NCI-H526 treated with DMSO at 0.1 percent for 48 hours (cell line): ENCODE measurements around the gene PRKAB2.
"Not testable (repeated sequence)": the region's sequence is repeated elsewhere in the genome, so short reads cannot be mapped to it uniquely, and the experiment has no call there.

Experiments used
- DNase-seq: peaks from one replicate; lab custom pipeline; 2025; lab: John Stamatoyannopoulos, UW

The PRKAB2 gene

GRCh38 chr1:147171399-147172167 lies 687 bp downstream of the PRKAB2 start:
- peak; percentile 56 for DNase-seq

GRCh38 chr1:147169840-147170674 lies 2.2 kb downstream of the PRKAB2 start:
- DNase-seq = no peak

GRCh38 chr1:147169171-147169570 lies 3.1 kb downstream of the PRKAB2 start:
- no peak for DNase-seq

DNA sequence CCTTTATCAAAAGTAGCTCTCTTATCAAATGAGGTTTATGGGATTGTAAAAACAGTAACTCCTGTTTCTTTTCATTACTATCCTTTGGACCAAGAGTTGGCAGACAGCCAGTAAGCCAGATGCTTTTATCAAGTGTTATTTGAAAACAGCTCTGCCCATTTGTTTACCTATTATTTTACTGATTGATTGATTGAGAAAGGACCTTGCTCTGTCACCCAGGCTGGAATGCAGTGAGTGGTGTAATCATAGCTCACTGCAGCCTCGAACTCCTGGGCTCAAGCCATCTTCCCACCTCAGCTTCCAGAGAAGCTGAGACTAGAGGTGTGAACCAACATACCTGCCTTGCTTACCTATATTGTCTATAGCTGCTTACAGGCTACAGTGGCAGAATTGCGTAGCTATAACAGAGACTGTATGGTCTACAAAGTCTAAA lies 3.6 kb downstream of the PRKAB2 start:
- DNase-seq = peak; percentile 41

DNA sequence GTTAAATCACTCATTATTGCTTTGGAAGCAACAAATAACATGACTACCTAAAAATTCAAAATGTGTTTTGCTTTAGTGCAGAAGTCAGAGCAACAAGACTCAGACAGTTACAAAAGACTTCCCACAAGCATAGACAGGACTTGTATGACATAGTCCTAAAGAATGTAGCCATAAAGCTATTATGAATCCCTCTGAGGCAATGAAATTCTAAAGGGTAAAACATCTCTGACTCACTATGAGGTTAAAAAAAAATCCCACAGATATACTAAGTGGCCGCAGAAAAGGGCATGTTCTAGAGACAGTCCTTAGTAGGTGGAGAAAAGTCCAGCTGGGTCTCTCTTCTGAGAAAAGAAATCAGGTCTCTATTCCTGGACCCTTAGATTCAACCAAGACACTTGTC lies 4.9 kb downstream of the PRKAB2 start:
- no peak for DNase-seq

DNA sequence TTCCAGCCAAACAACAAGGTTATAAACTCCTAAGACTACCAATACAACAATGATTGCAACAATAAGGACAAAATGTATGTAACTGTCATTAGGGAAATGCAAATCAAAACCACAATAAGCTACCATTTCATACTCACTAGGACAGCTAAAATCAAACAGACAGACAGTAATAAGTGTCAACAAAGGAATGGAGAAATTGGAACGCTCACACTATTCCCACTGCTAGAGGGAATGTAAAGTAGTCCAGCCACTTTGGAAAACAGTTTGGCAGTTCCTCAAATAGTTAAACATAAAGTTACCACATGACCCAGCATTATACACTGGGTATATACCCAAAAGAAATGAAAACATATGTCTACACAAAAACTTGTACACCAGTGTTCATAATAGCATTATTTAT lies 9.3 kb downstream of the PRKAB2 start:
- no peak for DNase-seq

- no peak for DNase-seq
Measured at GRCh38 chr1:147162093-147162492, 10.2 kb downstream of the PRKAB2 start.

- not testable (repeated sequence) for DNase-seq
Measured at GRCh38 chr1:147157116-147157515, 15.2 kb downstream of the PRKAB2 start.

GRCh38 chr1:147156642-147157041 lies 15.6 kb downstream of the PRKAB2 start:
- no peak for DNase-seq

DNA sequence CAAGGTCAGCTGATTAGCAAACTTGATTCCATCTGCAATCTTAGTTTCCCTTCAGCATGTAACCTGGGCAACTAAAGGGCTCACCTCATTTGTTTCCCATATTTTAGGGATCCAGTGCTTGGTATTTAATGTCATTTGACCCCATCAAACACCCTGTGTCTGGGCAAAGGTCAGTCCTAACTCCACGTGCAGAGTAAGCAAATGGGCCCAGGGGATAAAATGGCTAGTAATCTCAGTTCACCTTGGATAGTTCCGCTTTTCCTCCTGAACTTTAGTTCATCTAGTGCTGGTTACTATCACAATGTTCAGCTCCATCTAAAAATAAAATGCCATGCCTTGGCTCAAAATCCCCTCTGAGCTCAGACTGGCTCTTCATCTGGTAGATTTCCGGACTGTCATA lies 19.5 kb downstream of the PRKAB2 start:
- DNase-seq = no peak

GRCh38 chr1:147151244-147151643 lies 21.0 kb downstream of the PRKAB2 start:
- no peak for DNase-seq

- no peak for DNase-seq
Measured at GRCh38 chr1:147142886-147143285, 29.4 kb downstream of the PRKAB2 start.

- DNase-seq = not testable (repeated sequence)
Measured at GRCh38 chr1:147130721-147131120, 41.5 kb downstream of the PRKAB2 start.

DNA sequence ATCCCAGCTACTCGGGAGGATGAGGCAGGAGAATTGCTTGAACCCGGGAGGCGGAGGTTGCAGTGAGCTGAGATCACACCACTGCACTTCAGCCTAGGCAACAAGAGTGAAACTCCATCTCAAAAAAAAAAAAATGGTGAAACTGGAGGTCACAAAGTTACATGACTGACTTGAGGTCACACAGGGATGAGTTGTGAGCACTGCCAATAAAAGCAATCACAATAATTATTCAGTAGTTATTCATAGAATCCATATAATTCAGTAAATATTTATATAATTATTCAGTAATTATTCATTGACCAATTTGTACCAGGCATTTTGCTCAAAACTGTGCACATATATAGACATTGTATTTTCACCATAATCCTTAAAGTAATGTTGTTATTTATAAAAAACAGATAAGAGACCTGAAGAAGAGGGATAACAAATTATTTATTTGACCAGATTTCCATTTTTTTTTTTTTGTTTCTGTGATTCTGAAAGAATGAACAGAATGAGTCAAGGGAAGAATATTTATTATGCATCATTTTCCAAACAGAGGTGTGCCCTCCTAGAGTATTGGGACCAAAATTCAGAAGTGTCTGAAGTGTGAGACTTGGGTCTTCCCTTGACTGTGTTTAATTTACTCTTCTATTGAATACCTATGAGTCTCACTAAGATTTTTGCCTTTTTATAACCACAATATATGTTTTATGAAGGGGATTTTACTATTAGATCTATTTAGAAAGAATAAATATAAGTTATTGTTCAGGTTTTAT lies 43.0 kb downstream of the PRKAB2 start:
- DNase-seq = no peak

DNA sequence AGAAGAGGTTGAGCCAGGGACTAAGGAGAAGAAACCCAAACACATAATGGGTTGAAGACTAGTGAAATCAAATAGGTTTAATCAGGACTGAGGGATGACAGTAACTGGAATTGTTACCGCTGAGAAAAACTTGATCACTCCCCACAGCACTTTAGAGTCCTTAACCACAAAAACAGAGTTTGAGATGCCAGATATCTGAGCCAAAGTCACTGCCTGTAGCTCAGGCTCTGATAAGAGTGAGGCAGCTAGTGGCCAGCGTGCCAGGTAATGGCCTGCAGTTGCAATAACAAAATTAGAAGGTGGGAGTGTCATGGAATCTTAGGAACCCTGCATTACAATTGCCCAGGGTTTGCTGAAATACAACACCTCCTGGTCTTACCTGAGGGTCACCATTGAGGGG lies 48.0 kb downstream of the PRKAB2 start:
- DNase-seq = no peak

DNA sequence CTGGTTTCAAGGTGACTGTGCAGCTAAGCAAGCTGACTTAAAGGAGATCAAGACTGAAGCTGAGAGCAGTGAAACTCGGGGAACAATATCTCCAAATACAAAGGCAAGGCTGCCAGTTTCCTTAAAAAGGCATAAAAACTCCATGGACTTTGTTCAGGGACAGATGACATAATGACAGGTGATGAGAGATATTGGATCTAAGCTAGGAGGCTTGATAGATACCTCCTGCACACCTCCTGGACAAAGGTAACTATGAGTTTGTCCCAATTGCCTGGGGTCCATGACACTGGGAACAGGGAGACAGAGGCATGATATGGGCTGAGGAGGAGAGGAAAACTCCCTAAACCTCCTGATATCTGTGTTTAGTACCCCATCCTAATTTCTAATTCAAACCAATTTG lies 55.2 kb downstream of the PRKAB2 start:
- no peak for DNase-seq

DNA sequence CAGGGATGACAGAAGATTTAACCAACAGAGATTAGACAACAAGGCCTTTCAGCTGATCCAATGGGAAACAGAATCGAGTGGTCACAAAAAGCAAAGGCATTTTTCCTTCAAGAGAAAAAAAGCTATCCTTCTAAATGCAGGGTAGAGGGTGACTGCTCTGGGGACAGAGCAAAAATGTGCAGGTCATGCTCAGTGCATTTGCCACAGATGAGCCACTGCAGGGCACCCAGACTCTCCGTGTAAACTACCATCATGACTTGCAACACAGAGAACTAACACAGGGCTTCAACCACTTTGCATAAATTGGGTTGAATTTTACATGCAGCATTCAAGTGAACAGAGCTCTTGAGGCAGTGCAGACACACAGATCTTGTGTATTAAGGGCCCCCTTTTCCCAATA lies 56.8 kb downstream of the PRKAB2 start:
- DNase-seq = peak; percentile 26

DNA sequence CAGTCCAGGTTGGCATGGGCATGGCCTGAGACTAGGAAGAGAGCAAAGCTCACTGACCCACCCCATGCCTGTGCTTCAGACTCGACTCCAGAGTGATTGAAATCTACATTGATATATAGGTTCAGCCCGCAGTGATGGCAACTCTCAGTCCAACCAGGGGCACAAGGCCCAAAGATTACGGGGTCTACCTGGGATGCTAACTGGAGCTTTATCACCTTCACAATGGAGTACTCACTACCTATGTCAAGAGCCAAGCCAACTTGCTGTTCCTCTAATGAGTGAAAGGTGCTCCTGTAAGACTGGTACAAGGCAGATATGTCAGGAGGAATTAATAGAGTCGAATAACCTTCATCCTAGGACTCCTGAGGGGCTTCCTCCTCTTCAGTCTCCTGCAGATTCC lies 57.2 kb downstream of the PRKAB2 start:
- not testable (repeated sequence) for DNase-seq

GRCh38 chr1:147114353-147114752 lies 57.9 kb downstream of the PRKAB2 start:
- DNase-seq = not testable (repeated sequence)

DNA sequence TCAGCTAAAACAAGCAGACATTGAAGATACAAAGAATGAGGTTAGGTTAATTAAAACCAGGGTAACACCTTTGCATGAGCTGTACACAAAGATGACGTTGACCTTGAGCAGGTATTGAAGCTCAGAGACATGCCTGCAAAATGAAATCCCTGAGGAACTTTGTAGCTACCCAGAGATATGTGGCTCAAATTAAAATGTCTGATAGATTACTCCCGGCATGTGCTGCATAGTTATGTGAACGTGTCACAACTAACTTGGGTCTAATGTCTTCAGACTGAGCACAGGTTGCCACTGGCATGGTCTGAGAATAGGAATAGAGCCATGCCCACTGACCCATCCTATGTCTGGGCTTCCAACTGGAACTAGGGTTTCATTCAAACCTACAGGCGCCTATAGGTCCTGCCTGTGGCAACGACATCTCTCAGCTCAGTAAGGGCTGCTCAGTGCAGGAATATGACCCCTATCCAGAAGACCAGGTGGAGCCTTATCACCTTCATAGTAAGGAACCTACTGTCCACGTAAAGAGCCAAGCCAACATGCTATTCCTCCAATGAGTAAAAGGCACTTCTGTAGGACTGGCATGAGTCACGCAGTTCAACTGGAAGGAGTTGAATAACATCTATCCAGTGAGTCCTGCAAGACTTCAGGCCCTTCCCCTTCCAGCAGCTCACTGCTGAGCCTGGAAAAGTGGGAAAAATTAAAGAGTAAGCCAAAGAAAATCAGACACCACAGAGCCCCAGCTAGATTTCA lies 60.7 kb downstream of the PRKAB2 start:
- DNase-seq = no peak

DNA sequence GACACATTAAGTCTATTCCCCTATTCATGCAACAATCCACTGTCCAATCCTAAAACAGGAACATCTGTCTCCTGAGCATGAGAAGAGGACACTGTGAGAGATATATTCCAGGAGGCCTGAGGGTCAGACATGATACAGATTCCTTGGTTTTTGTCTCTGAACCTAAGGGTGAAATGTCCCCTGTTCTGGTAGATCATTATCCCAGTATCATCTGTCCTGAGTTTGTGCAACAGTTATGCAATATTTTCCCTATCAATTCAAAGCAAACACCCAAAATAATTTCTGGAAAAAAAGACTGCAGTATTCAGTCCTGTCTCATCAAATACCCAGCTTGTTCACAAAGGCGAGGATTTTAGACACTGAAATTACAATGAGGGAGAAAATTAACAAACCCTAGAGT lies 61.4 kb downstream of the PRKAB2 start:
- no peak for DNase-seq

GRCh38 chr1:147110434-147110833 lies 61.8 kb downstream of the PRKAB2 start:
- DNase-seq = no peak
